ENCODE data around the gene RAB26.

The RAB26 gene

DNA sequence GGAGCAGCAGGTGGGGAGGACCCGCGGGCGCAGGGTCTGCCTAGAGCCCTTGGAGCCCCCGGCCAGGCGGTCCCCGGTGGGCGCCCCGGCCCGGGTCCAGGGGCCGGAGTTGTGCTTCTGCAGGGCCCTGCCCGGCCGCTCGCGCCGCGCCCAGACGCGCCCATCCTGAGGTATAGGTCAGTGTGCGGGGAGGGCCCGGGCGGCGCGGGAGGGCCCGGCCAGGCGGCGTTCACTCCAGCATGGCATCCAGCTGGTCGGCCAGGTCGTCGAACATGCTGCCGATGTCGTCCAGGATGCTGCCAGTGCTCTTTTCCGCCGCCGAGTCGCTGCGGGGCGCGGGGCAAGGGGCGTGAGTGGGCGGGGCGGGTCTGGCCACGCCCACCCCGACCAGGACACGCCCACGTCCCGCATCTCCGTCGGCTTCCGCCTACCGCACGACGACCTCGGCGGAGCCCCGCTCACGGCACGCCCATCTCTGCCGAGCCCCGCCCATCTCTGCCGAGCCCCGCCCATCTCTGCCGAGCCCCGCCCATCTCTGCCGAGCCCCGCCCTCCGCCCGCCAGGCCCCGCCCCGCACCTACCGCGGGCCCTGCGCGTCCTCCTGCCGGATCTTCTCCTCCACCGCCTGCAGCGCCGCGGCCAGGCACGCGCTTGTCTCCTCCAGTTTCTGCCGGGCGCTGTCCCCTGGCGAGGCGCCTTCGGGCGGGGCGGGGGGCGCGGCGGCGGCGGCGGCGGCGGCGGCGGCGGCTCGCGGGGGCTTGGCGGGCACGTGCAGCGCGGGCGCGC lies 30.1 kb downstream of the RAB26 start:
- no peak for DNase-seq (ENCODE audit: low read depth)

DNA sequence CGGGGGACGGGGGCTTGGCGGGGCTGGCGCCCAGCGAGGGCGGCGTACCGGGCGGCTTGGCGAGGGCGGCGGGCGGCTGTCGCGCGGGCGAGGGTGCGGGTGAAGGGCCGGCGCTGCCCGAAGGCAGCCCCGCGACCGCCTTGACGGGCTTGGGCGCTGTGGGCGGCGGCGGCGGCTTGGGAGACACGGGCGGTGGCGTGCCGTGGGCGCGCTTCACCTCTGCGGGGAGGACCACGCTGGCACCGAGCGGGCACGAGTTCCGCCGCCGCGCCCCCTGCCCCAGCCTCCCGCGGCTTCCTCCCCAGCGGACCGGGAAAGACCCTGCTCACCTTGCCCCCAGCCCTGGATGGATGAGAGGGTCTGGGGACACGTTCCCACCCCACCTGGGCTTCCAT lies 30.7 kb downstream of the RAB26 start:
- no peak for DNase-seq (ENCODE audit: low read depth)

DNA sequence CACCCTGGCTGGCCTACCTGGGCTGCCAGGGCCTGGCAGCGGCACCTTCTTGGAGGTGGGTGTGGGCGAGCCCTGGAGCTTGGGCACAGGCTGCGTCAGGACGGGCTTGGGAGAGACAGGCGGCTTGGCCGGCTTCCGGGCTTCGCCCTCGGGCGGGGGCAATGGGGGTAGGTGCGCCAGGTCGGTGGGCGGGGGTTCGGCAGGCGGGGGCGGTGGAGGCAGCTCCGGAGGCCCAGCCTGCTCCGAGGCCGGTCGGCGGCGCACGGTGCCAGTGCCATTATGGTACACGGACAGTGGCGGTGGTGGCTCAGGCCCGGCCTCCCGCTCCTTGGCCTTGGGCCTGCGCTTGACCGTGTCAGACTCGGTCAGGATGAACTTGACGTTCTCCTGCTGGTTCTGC lies 31.2 kb downstream of the RAB26 start:
- DNase-seq (ENCODE audit: low read depth) = no peak

DNA sequence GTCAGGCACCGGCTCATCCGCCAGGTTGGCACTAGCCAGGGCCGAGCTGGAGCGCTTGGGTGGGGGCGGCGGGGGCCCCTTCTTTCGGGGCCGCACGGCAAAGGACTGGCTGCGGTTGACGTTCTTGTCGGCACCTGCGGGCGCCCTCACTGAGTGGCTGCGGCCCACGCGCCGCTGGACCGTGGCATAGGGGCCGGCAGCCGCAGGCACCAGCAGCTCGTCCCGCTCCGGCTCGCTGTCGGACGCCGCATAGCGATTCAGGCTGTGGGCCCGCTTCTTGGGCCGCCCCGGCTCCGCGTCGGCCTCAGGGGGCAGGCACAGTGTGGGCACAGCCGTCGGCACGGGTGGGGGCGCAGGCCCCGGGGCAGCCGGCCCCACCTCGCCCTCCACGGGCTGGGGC lies 32.0 kb downstream of the RAB26 start:
- no peak for DNase-seq (ENCODE audit: low read depth)

DNA sequence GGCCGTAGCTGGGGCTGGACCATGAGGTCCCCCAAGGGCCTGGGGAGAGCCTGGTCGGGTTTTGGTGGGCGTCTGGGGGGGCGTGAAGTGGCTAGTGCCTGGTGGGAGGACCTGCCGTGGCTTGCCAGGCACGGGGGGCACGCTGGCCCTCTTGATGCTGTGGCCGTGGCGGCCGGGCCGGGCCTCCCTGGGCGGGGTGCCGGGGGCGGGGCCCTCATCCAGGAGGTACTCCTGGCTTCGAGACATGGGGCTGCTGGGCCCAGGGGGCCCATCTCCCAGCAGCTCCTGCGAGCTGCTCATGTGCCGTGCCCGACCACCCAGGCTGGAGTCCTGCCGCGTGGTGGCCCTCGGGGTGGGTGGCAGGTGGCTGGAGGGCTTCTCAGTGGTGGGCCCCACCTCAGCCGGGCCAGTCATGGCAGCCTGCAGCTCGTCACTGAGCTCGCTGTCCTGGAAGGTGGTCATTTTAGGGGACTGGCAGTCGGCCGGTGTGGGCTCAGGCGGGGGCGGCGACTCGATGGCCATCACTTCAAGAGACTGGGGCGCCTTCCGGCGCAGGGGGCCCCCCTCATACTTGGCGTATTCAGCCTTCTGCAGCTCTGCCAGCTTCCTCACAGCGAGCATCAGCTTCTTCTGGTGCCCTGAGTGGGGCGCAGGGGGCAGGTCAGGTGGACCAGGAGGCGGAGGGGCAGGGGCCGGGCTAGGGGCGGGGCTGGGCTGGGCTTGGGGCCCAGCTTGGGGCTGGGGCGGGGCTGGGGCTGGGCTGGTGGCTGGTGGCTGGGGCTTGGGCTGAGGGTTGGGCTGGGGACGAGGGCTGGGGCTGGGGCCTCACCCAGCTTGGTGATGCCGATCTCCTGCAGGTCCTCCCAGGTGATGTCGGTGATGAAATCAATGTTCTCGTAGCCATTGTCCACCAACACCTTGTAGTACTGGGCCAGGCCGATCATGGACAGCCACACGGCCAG lies 32.8 kb downstream of the RAB26 start:
- DNase-seq (ENCODE audit: low read depth) = no peak

DNA sequence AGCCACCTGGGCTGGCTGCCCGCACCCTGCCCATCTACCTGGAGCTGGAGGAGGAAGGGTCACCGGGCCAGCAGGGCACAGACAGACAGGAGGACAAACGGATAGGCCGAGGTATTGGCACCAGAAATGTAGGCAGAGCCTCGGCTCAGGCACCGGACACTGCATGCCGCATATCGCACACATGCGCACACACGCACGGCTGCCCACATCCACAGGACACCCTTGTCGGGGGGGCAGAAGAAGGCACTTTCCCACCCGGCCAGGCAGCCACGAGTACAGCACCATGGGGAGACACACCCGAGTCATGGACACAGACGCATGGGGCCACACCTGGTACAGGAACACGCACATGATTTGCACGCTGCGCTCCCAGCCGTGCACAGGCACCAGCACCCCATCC lies 33.5 kb downstream of the RAB26 start:
- DNase-seq (ENCODE audit: low read depth) = no peak

DNA sequence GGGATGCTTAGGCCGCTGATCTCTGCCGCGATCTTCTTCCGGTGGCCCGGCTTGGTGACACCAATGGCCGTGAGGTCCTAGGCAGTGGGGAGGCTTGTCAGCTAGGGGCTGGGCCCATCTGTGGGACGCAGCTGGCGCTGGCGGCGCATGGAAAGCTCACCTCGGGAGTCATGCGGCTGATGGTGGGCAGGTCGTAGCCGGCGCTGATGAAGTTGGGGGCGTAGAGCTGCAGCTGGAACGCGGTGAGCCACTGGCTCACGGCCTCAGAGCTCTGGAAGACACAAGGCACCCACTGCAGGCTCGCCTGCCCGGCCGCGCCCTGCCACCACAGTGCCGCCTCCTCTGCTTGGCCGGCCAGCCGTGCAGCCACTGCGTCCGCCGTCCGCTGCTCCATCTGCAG lies 35.2 kb downstream of the RAB26 start:
- DNase-seq (ENCODE audit: low read depth) = no peak

DNA sequence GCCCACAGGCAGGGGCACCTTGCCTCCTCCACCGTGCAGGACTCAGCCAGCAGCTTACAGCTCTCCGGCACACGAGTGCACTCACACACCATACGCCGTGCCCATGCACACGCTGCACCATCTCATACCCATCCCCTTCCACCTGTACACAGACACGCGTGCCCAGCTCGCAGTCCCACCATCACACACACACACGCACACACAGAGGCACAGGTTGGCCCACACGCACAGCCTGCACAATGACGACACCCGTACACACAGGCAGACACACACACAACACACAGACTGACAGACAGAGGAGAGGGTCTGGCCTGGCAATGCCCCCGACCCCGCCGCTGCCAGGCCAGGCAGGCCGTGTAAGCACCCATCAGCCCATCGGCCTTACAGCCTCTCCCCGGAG lies 35.9 kb downstream of the RAB26 start:
- DNase-seq (ENCODE audit: low read depth) = no peak

DNA sequence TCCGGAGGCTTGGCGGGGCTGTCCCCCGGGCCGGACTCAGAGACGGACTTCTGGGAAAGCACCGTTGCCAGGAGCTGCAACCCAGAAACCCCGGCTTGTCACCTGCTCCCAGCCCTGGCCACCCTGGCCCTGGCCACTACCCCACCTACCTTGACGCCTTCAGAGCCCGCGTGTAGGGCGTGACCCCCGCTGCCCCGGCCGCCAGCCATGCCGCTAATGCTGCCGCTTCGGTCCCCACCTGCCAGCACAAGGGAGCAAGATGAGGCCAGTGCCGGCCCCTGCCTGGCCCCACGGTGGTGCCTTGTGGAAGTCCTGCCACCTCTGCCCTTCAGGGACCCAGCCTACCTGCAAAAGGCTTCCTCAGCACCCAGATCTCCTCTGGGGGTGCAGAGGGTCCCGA lies 36.5 kb downstream of the RAB26 start:
- no peak for DNase-seq (ENCODE audit: low read depth)

DNA sequence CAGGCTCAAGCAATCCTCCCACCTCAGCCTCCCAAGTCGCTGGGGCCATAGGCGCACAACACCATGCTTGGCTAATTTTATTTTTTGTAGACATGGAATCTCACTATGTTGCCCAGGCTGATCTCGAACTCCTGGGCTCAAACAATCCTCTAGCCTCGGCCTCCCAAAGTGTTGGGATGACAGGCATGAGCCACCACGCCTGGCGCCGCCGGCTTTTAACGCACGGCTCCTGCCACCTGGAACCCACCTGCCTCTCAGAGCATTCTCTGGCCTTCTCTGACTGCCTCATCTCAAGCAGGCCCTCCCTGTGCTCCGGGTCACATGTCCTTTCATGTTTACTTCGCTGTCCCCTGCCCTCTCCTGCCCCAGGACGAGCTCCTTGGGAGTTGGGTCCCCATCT lies 37.6 kb downstream of the RAB26 start:
- DNase-seq (ENCODE audit: low read depth) = no peak

DNA sequence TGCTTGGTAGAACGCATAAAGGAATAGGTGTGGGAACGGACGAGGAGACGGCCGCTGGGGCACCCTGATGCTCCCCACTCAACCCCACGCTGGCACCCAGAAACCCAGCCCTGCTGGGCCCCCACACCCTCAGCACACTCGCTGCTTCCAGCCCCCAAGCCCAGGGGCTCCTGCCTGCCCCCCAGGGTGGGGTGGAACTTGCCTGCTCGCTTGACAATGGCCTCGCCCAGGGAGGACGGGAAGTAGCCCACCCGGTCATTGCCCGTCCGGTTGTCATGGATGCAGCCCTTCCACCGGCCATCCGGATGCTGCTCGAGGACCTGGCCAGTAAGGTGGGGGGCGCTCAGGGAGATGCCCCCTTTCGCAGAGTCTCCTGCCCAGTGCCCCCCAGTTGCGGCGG lies 38.1 kb downstream of the RAB26 start:
- DNase-seq (ENCODE audit: low read depth) = no peak

DNA sequence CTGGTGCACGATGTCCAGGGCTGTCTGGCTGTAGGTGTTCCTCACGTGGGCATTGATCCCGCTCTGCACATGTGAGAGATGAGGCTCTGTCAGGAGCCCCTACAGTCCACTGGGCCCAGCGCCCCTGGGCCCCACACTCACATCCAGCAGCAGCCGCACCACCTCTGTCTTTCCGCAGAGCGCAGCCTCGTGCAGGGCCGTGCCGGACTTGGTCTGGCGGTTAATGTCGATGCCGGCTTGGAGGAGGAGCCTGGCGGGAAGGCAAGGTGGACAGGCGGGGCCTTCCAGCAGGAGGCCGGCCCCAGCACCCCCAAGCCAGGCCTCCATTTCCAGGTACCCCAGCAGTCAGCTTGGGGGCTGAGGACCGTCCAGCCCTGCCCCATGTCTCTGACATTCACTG lies 38.8 kb downstream of the RAB26 start:
- no peak for DNase-seq (ENCODE audit: low read depth)

DNA sequence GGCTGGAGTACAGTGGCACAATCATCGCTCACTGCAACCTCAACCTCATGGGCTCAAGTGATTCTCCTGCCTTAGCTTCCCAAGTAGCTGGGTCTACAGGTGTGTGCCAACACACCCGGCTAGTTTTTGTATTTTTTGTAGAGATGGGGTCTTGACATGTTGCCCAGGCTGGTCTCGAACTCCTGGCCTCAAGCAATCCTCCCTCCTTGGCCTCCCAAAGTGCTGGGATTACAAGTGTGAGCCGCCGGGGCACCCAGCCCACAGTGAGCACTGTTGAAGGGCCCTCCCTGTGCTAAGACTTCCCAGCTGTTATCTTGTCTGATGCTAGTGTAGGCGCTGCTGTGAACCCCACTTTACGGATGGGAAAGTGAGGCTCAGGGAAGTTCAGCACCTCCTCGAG lies 40.0 kb downstream of the RAB26 start:
- no peak for DNase-seq (ENCODE audit: low read depth)

DNA sequence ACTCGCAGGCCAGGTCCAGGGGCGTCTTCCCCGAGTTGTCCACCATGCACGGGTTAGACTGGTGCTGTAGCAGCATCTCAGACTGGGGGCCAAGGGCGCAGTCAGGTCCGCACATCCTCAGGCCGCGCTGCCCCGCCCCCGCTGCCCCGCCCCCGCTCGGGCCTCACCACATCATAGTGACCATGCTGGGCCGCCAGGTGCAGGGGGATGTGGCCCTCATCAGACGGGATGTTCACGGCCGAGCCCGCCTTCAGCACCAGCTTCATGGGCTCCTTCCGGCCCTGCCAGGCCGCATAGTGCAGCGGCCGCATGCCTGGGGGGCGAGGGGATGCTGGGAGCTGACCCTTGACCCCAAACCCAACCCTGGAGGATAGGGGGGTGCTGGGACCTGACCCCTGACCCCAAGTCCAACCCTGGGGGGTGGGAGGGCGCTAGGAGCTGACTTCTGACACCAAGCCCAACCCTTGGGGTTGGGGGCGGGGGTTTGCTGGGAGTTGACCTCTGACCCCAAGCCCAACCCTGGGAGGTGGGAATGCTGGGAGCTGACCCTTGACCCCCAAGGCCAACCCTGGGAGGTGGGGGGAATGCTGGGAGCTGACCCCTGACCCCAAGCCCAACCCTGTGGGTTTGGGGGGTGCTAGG lies 40.9 kb downstream of the RAB26 start:
- DNase-seq (ENCODE audit: low read depth) = no peak

DNA sequence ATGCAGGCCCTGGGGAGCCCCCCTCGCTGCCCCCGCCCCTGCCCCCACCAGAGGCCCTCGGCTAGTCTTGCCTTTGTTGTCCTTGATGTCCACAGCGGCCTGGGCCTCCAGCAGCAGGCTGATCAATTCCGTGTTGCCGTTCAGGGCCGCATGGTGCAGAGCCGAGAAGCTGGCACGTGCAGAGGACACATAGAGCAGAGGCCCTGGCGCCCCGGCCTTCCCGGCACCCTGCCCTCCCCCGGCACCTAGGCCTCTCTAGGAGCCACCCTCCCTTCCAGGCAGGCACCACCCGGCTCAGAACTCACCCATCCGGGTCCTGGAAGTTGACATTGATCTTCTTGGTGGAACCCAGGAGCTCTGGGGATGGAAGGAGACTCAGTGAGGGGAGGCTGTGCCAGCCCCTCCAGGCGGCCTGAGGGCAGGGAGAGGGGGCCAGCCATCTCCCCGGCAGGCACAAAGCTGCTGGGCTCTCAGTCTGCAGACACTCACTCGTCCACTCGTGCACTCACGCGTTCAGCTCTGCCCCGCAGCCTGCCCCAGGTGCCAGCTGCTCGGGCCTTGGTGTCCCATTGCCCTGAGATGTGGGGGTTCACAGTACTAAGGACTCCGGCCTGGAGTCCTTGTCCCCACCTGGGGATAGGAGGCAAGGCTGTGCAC lies 41.7 kb downstream of the RAB26 start:
- no peak for DNase-seq (ENCODE audit: low read depth)

DNA sequence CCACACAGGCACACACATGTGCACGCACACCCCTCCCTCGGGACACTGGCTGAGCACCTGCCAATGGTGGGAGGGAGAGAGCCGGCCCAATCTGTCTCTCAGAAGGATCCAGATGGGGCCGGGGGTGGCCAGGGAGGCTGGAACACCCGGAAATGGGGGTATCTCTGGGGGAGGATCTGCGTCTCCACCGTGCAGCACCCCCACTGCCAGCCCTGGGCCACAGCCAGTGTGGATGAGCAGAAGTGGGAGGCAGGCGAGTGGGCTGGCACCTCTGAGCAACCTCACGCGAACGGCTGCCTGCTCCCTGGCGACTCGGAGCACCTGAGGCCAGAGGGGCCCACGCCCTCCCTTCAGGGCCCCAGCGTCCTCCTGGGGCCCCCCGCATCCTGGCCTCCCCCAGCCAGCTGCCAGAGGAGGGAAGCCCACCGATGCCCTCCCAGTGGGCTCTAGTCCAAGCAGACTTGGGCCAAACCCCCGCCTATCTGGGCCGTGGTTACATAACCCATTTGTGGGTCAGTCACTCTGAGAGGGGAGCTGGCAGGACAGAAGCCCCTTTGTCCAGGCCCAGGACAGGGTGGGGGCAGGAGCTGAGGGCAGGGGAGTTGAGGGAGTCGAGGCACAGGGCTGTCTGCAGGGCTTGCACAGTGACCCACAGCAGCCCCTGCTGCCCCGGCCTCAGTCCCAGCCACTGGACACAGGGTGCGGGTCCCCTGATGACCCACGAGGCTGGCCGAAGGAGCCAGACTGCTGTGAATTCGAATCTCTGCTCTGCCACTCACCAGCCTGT lies 42.4 kb downstream of the RAB26 start:
- DNase-seq (ENCODE audit: low read depth) = no peak

DNA sequence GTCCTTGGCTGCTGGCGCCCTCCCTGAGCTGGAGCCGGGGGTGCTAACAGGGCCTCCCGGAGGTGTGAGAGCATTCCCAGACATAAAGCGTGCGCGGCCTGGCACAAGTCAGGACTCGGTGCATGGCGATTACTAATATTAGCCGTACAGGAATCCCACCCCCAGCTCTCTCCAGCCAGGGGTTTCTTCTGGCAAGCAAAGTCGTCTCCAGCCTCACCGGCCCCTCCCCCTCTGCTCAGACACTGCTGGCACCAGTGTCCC lies 43.0 kb downstream of the RAB26 start:
- DNase-seq (ENCODE audit: low read depth) = no peak

DNA sequence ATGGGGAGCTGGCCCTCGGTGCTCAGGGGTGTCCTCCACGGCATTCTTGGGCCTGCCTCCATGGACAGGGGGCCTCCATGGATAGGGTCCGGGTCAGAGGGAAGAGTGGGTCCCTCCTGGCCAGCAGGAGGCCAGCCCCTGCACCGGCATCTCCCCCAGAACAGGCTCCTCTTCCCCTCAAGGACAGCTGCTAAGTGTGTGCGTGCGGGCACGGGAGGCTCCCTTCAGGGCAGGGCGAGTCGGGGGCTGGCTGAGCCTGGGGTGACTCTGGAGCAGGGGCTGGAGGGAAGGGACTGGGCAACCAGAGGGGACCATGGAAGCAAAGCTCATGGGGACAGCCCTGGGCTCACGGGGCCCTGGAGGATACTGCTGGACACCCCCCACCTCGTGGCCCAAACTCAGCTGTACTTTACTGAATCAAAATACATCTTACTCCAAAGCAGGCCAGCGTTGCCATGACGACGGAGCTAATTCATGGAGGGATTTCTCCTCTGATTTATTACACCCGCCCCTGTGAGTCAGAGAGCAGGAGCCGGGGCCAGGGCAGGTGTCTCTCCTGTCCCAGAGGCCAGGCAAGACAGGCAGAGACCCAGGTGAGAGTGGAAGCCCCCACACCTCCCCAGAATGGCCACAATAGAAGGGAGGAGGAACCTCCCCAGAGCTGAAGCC lies 45.9 kb downstream of the RAB26 start:
- DNase-seq (ENCODE audit: low read depth) = no peak

DNA sequence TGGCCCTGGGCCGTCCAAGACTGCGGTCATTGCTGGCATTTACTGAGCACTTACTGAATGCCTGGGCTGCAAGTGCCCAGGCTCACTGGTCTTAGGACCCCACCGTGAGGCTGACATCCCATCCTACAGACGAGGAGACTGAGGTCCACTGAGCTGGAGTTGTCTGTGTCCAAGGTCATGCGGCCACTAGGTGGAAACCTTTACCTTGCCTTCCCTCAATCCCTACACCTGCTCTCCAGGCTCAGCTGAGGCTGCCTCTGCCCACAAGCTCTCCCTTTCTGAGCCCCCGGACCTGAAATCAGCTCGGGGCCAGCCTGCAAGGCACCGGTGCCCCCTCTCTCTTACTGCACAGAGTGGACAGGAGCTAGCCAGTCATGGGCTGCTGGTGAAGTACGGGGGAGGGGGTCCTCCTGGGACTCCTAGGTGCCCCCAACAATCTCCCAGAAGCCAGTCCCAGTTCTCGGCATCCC lies 46.5 kb downstream of the RAB26 start:
- DNase-seq (ENCODE audit: low read depth) = no peak

DNA sequence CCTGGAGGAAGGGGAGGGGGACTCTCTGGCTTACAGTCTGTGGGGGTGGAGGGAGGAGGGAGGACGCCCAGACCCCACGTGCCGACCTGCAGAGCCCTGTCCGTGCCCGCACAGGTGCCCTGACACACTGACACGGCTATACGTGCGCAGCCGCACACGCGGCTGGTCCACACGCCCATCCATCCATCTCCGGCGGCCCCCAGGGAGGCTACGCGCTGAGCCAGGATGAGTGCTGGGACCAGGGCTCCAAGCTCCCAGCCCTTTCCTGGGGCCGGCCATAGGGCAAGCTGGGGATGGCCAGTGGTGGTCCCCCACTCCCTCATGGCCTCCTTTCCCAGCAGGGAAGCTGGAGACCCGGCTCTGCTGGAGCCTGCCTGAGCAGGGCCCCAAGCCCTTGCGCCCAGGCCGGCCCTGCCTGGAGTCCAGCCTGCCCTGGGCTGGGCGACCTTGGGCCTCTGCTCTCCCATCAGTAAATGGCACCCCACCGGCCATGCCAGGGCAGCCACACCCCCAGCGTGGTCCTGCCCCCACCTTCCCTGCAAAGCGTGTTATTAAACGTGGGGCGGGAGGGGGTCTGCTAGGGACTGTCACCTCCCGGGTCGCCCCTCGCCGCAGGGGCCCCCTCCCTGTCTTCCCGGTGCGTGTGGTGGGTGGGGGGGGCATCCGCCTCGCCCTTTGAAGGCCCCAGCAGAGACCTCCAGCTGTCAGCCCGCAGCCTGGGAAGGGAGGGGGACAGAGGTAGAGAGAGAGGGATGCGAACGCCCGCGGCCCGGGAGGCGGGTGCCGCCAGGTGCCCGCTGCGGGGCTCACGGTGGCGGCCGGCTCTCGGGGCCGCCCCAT lies 47.1 kb downstream of the RAB26 start:
- no peak for DNase-seq (ENCODE audit: low read depth)
